HG03520 (cell line): Measurements from ENCODE around the gene ASB18.
"Not testable (repeated sequence)": the region's sequence is repeated elsewhere in the genome, so short reads cannot be mapped to it uniquely, and the experiment has no call there.

ENCODE experiments used
- ATAC-seq: cut with Tn5 transposase; IDR thresholded peaks from one replicate; pipeline ENCODE4 v1.9.1; 2021; ENCODE audit warnings: mild to moderate bottlenecking, moderate library complexity; ENCODE audit not compliant: unreplicated experiment

The ASB18 gene

GRCh38 chr2:236264256-236264655, at the start of gene ASB18:
Gene ASB18 (minus strand): TSS chr2:236264406. CDS start chr2:236264345, 61 bp downstream.
- ATAC-seq: no peak

- no peak for ATAC-seq
These were observed 47.1 kb upstream of the ASB18 start for GRCh38 chr2:236311286-236311685.

- no peak for ATAC-seq
These were observed 45.4 kb upstream of the ASB18 start for GRCh38 chr2:236309669-236310029.

GRCh38 chr2:236308855-236309668, 44.9 kb upstream of the ASB18 start:
- ATAC-seq: no peak

GRCh38 chr2:236307641-236308040, 43.4 kb upstream of the ASB18 start:
- ATAC-seq: no peak

GRCh38 chr2:236306825-236307540, 42.8 kb upstream of the ASB18 start:
- no peak for ATAC-seq

- ATAC-seq: no peak
These were observed 41.9 kb upstream of the ASB18 start for GRCh38 chr2:236305964-236306605.

- no peak for ATAC-seq
These were observed 41.3 kb upstream of the ASB18 start for GRCh38 chr2:236305531-236305930.

- no peak for ATAC-seq
These were observed 39.7 kb upstream of the ASB18 start for GRCh38 chr2:236303935-236304334.

GRCh38 chr2:236302555-236302954, 38.3 kb upstream of the ASB18 start:
- no peak for ATAC-seq

- no peak for ATAC-seq
These were observed 34.8 kb upstream of the ASB18 start for GRCh38 chr2:236298924-236299475.

GRCh38 chr2:236295481-236295880, 31.3 kb upstream of the ASB18 start:
- ATAC-seq: no peak

- ATAC-seq: no peak
These were observed 30.4 kb upstream of the ASB18 start for GRCh38 chr2:236294647-236295046.

- no peak for ATAC-seq
These were observed 29.1 kb upstream of the ASB18 start for GRCh38 chr2:236293241-236293810.

GRCh38 chr2:236291911-236292310, 27.7 kb upstream of the ASB18 start:
- no peak for ATAC-seq

GRCh38 chr2:236291476-236291875, 27.3 kb upstream of the ASB18 start:
- no peak for ATAC-seq

GRCh38 chr2:236290742-236291425, 26.7 kb upstream of the ASB18 start:
- no peak for ATAC-seq

GRCh38 chr2:236289766-236290462, 25.7 kb upstream of the ASB18 start:
- ATAC-seq: no peak

GRCh38 chr2:236288373-236288772, 24.2 kb upstream of the ASB18 start:
- ATAC-seq: not testable (repeated sequence)

GRCh38 chr2:236287656-236288055, 23.4 kb upstream of the ASB18 start:
- no peak for ATAC-seq
